ENCODE data around the gene NFIB. TPM values are rescaled to one million over a fixed set of nuclear protein-coding genes. Genes with fewer than 3 reads are reported as not detected.

NFIB gene
- total RNA-seq, 2 experiments from 2014 or later, result 13.7 to 25.1 TPM

DNA sequence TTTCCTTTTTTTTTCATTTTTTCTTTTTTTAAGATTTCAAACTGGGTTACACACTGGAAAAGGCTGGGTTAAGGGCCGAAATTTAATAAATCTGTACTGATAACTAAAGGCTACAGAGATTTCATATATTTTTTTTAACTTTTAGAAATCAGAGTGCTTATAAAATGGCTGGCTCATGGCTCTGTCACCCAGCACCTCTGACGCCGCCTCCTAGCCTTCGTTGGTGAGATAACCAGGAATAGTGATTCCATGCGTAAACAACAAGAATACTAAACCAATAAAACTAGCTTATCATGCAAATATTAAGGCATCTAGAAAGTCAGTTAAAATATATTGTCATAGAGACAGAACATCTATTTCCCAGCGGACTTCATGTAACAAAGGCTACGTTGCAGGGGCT is 226.4 kb downstream of the NFIB start:
- BruUV-seq (replicated peaks), result no TSS peak
- no peak for TF ChIP-seq EZH2phosphoT487 (IDR thresholded peaks at IDR 0.05; ENCODE audit: borderline replicate concordance, low read depth, low read length)
- TF ChIP-seq, protein P1, sequence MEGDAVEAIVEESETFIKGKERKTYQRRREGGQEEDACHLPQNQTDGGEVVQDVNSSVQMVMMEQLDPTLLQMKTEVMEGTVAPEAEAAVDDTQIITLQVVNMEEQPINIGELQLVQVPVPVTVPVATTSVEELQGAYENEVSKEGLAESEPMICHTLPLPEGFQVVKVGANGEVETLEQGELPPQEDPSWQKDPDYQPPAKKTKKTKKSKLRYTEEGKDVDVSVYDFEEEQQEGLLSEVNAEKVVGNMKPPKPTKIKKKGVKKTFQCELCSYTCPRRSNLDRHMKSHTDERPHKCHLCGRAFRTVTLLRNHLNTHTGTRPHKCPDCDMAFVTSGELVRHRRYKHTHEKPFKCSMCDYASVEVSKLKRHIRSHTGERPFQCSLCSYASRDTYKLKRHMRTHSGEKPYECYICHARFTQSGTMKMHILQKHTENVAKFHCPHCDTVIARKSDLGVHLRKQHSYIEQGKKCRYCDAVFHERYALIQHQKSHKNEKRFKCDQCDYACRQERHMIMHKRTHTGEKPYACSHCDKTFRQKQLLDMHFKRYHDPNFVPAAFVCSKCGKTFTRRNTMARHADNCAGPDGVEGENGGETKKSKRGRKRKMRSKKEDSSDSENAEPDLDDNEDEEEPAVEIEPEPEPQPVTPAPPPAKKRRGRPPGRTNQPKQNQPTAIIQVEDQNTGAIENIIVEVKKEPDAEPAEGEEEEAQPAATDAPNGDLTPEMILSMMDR (conservative IDR thresholded peaks at IDR 0.05; ENCODE audit: low read length), result no peak
- H2AFZ ChIP-seq (ENCODE audit: low read length), result no peak overlapping the region

DNA sequence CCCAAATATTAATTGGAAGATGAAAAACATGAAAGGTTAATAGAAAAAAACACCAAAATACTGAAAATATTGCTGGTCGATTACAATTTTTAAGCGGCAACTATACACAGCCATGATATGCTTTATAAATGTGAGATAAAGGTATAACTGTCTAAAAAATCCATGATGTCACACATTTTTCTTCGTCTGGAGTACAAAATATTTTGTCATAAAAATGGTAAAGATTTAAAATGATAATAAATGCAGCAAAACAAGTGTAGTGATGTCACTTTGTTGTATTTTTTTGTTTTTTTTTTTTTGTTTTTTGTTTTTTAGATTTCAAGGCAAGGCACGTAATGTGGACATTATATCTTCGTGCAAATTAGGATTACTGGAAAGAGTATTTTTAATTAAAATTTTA is 227.4 kb downstream of the NFIB start:
- Histone ChIP-seq H2AFZ (ENCODE audit: low read length) (no peak overlapping the region), H3K4me3 (ENCODE audit: low read depth, low read length, poor library complexity, severe bottlenecking) (no peak overlapping the region), H4K20me1 (ENCODE audit: insufficient read depth, low read length) (no peaks in the 10 kb centered on the region), H3K79me2 (ENCODE audit: insufficient read depth, low read depth, low read length) (no peaks in the 10 kb centered on the region), H3K9me3 (ENCODE audit: low read length) (no peaks in the 10 kb centered on the region), H3K4me1 (ENCODE audit: insufficient read depth, low read length, poor library complexity, severe bottlenecking) (no peaks in the 10 kb centered on the region), H3K27ac (ENCODE audit: low read depth, low read length, poor library complexity, severe bottlenecking) (no peak overlapping the region), H3K4me2 (ENCODE audit: low read length) (no peak overlapping the region), H3K9me2 (ENCODE audit: insufficient read depth, low read length) (no peaks in the 10 kb centered on the region; the same call in 1 of the 2 replicates), H3K36me3 (ENCODE audit: insufficient read depth, low read length) (no peaks in the 10 kb centered on the region)
- intact Hi-C loops (cut with micrococcal nuclease; ENCODE audit: unreplicated experiment), result no loop called here
- CTCF ChIA-PET (ENCODE audit: unreplicated experiment), result no interaction called here
- POLR2A ChIA-PET, result no interaction called here
- no peak for DNase-seq (ENCODE audit: low spot score)
- TF ChIP-seq, protein P1 (conservative IDR thresholded peaks at IDR 0.05; ENCODE audit: low read length), result no peak
- no peak for TF ChIP-seq EZH2phosphoT487 (IDR thresholded peaks at IDR 0.05; ENCODE audit: borderline replicate concordance, low read depth, low read length)
- no TSS peak for BruUV-seq (replicated peaks)

More for the DNA sequence above, 226.4 kb downstream of the NFIB start:
- ChIA-PET CTCF (ENCODE audit: unreplicated experiment) (no interaction called here), POLR2A (no interaction called here)
- Histone ChIP-seq H3K27ac (ENCODE audit: low read depth, low read length, poor library complexity, severe bottlenecking) (no peak overlapping the region), H3K4me2 (ENCODE audit: low read length) (no peak overlapping the region), H3K4me3 (ENCODE audit: low read depth, low read length, poor library complexity, severe bottlenecking) (no peak overlapping the region), H3K36me3 (ENCODE audit: insufficient read depth, low read length) (no peaks in the 10 kb centered on the region), H3K79me2 (ENCODE audit: insufficient read depth, low read depth, low read length) (no peaks in the 10 kb centered on the region), H3K9me2 (ENCODE audit: insufficient read depth, low read length) (peaks cover 4% of the 10 kb centered on the region; the same call in 1 of the 2 replicates), H3K9me3 (ENCODE audit: low read length) (no peaks in the 10 kb centered on the region), H3K4me1 (ENCODE audit: insufficient read depth, low read length, poor library complexity, severe bottlenecking) (no peaks in the 10 kb centered on the region), H4K20me1 (ENCODE audit: insufficient read depth, low read length) (no peaks in the 10 kb centered on the region)
- DNase-seq (ENCODE audit: low spot score), result no peak
- intact Hi-C loops (cut with micrococcal nuclease; ENCODE audit: unreplicated experiment), result no loop called here

DNA sequence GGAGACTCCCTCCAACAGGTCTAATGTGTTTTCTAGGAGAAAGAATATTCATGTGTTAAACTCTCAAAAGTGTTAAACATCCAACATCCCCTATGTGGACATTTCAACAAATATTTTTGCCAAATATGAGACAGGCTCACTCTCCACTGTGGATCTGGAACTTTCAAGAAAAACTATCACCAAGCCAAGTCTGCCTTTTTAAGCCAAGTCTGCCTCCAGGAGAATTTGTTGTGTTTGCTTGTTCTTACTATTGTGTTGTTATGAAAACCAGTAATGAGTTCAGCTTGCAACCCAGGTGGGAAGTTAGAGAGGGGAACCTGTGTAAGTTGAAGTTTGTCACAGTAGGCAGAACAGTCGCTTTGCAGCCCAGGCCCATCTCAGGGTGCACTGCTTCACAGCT is 228.1 kb downstream of the NFIB start:
- ChIA-PET POLR2A (no interaction called here), CTCF (ENCODE audit: unreplicated experiment) (no interaction called here)
- H3K4me1 ChIP-seq (ENCODE audit: insufficient read depth, low read length, poor library complexity, severe bottlenecking), result no peaks in the 10 kb centered on the region
- H3K27ac ChIP-seq (ENCODE audit: low read depth, low read length, poor library complexity, severe bottlenecking), result no peak overlapping the region
- BruUV-seq (replicated peaks), result no TSS peak
- H3K4me3 ChIP-seq (ENCODE audit: low read depth, low read length, poor library complexity, severe bottlenecking), result no peak overlapping the region
- H3K36me3 ChIP-seq (ENCODE audit: insufficient read depth, low read length), result no peaks in the 10 kb centered on the region
- H4K20me1 ChIP-seq (ENCODE audit: insufficient read depth, low read length), result no peaks in the 10 kb centered on the region
- H3K9me3 ChIP-seq (ENCODE audit: low read length), result no peaks in the 10 kb centered on the region
- intact Hi-C loops (cut with micrococcal nuclease; ENCODE audit: unreplicated experiment), result no loop called here
- no peak for TF ChIP-seq EZH2phosphoT487 (IDR thresholded peaks at IDR 0.05; ENCODE audit: borderline replicate concordance, low read depth, low read length)
- TF ChIP-seq, protein P1 (conservative IDR thresholded peaks at IDR 0.05; ENCODE audit: low read length), result no peak
- H3K79me2 ChIP-seq (ENCODE audit: insufficient read depth, low read depth, low read length), result no peaks in the 10 kb centered on the region
- H3K4me2 ChIP-seq (ENCODE audit: low read length), result no peak overlapping the region
- H3K9me2 ChIP-seq (ENCODE audit: insufficient read depth, low read length), result no peaks in the 10 kb centered on the region; the same call in 1 of the 2 replicates
- no peak for DNase-seq (ENCODE audit: low spot score)
- no peak overlapping the region for H2AFZ ChIP-seq (ENCODE audit: low read length)
